ENCODE measurements around the gene ASPM. TPM values are rescaled to one million over a fixed set of nuclear protein-coding genes. Genes with fewer than 3 reads are reported as not detected.

Gene ASPM
- total RNA-seq, 1 experiment from 2014 or later = 29.9 TPM

- TF ChIP-seq REST (IDR thresholded peaks at IDR 0.05; ENCODE audit: low read depth) (no peak), RAD21 (IDR thresholded peaks at IDR 0.05; ENCODE audit: low read depth) (no peak)
Measured at GRCh38 chr1:197066277-197066676, 80.2 kb downstream of the ASPM start (continued).

GRCh38 chr1:197065559-197065958 lies 80.9 kb downstream of the ASPM start:
- H3K9me3 ChIP-seq (ENCODE audit: control insufficient read depth in 1 of 2, insufficient read depth in 1 of 2, low read depth in 1 of 2, low read length in 2 of 2) = no peaks in the 10 kb centered on the region
- H3K36me3 ChIP-seq (ENCODE audit: control insufficient read depth in 1 of 2, insufficient read depth in 2 of 2, low read length in 2 of 2) = no peaks in the 10 kb centered on the region
- ATAC-seq = no peak
- no TSS peak for BruUV-seq (replicated peaks)
- no peak overlapping the region for H3K9ac ChIP-seq (ENCODE audit: low read length)
- no peak overlapping the region for H3K4me2 ChIP-seq (ENCODE audit: low read length)
- TF ChIP-seq ZFX (IDR thresholded peaks at IDR 0.05) (no peak), FOSL1 (IDR thresholded peaks at IDR 0.05; ENCODE audit: low read depth) (no peak), JUND (IDR thresholded peaks at IDR 0.05) (no peak), ZNF274 (IDR thresholded peaks at IDR 0.05; ENCODE audit: low read depth, low read length) (no peak), RAD21 (IDR thresholded peaks at IDR 0.05; ENCODE audit: low read depth) (no peak), POLR2A (IDR thresholded peaks at IDR 0.05; ENCODE audit: borderline replicate concordance, extremely low read depth, insufficient read depth, insufficient read length) (no peak), EZH2 (IDR thresholded peaks at IDR 0.05) (no peak), EZH2phosphoT487 (IDR thresholded peaks at IDR 0.05; ENCODE audit: borderline replicate concordance) (no peak), TCF7L2 (IDR thresholded peaks at IDR 0.05; ENCODE audit: borderline replicate concordance, extremely low read depth, insufficient read depth, insufficient read length) (no peak), YY1 (IDR thresholded peaks at IDR 0.05; ENCODE audit: extremely low read depth, insufficient replicate concordance, low read depth, low read length) (no peak), MAX (IDR thresholded peaks at IDR 0.05) (no peak), CEBPB (IDR thresholded peaks at IDR 0.05; ENCODE audit: low read depth) (no peak)
- H3K79me2 ChIP-seq (ENCODE audit: insufficient read depth, low read length) = no peaks in the 10 kb centered on the region
- ChIA-PET POLR2A (no interaction called here), CTCF (no interaction called here), RAD21 (ENCODE audit: low non-redundant PET in 1 of 2, low total read pairs in 2 of 2, uncharacterized antibody in 2 of 2, unreplicated experiment in 2 of 2) (no interaction called here)
- H3K27ac ChIP-seq (ENCODE audit: low read depth, low read length) = no peak overlapping the region
- no peaks in the 10 kb centered on the region for H3K27me3 ChIP-seq (ENCODE audit: insufficient read depth, low read length)
- no peaks in the 10 kb centered on the region for H4K20me1 ChIP-seq (ENCODE audit: insufficient read depth)
- intact Hi-C loops (cut with micrococcal nuclease) = loop anchor here (10.0 kb wide), 1 partner anchor 241 kb away; no protein-coding TSS in a partner anchor
- no peak overlapping the region for H3K4me3 ChIP-seq (replicated peaks in 1 of 2; ENCODE audit: low read depth in 1 of 2, low read length in 2 of 2)
- DNase-seq (ENCODE audit: low read depth, low spot score) = no peak
- H2AFZ ChIP-seq (ENCODE audit: low read depth, low read length, poor library complexity, severe bottlenecking) = no peak overlapping the region
- H3K4me1 ChIP-seq (ENCODE audit: control insufficient read depth in 1 of 2, insufficient read depth in 2 of 2, low read length in 2 of 2) = no peaks in the 10 kb centered on the region
- H3K9me2 ChIP-seq (ENCODE audit: insufficient read depth) = no peaks in the 10 kb centered on the region

Measured in HCT116 (cell line).